ENCODE measurements around the gene VAMP2. TPM values are rescaled to one million over a fixed set of nuclear protein-coding genes. Genes with fewer than 3 reads are reported as not detected.

Gene VAMP2
- total and polyA plus RNA-seq, 5 donors from 2014 or later = 42.7 to 205 (median 60.1) TPM

- H3K9me3 Mint-ChIP-seq = no peaks in the 10 kb centered on the region
- peaks cover 18% of the 10 kb centered on the region for H3K4me1 ChIP-seq (ENCODE audit: control insufficient read depth, insufficient read depth, low read length, poor library complexity, severe bottlenecking)
- peaks cover 7% of the 10 kb centered on the region for H3K27me3 Mint-ChIP-seq
- no peak overlapping the region for H3K27ac Mint-ChIP-seq
- ATAC-seq (ENCODE audit: low read depth in 2 of 2) = no peak
- peaks cover 0 to 6% (median 0%) of the 10 kb centered on the region in 4 donors for H3K4me1 Mint-ChIP-seq
- H3K36me3 ChIP-seq (ENCODE audit: control insufficient read depth, insufficient read depth, low read length) = peaks cover 18% of the 10 kb centered on the region
- peak overlapping the region; percentile 92 for H3K27ac ChIP-seq (ENCODE audit: insufficient read depth, low read length, poor library complexity, severe bottlenecking)
- no peaks in the 10 kb centered on the region for H3K27me3 ChIP-seq (ENCODE audit: control insufficient read depth, insufficient read depth, low read length)
- no peak for DNase-seq
- H3K4me3 ChIP-seq (ENCODE audit: low read depth, low read length) = peak overlapping the region; percentile 92
- H3K9me3 ChIP-seq (ENCODE audit: control insufficient read depth in 2 of 2, low read length in 2 of 2) = no peaks in the 10 kb centered on the region
- H3K4me3 Mint-ChIP-seq = no peak overlapping the region
- no peaks in the 10 kb centered on the region for H3K36me3 Mint-ChIP-seq
These were observed 24.9 kb downstream of the VAMP2 start for GRCh38 chr17:8137645-8138373.

DNA sequence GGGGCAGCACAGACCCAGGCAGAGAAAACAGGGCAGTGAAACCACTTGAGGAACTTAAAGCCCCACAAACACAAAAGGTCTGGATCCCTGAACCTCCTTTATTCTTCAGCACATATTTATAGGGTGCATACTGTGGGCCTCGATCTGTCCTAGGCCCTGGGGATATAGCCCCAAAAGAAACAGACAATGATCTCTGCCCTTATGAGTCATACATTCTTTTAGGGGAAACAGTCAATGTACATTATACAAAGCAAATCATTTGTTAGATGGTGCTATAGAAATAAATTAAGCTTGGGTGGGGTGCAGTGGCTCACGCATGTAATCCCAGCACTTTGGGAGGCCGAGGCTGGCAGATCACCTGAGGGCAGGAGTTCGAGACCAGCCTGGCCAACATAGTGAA is 28.8 kb downstream of the VAMP2 start:
- Mint-ChIP-seq H3K9me3 (peaks cover 0 to 3% (median 0%) of the 10 kb centered on the region in 7 donors), H3K27me3 (peaks cover 22% of the 10 kb centered on the region), H3K4me1 (peaks cover 0 to 3% (median 0%) of the 10 kb centered on the region in 4 donors), H3K27ac (peak overlapping the region in 1 of 3 donors; percentile 64), H3K4me3 (peak overlapping the region in 1 of 4 donors; percentile 54), H3K36me3 (no peaks in the 10 kb centered on the region)
- no peak for ATAC-seq (ENCODE audit: low read depth in 2 of 2)
- H3K36me3 ChIP-seq (ENCODE audit: control insufficient read depth, insufficient read depth, low read length) = no peaks in the 10 kb centered on the region
- peaks cover 9% of the 10 kb centered on the region for H3K4me1 ChIP-seq (ENCODE audit: control insufficient read depth, insufficient read depth, low read length, poor library complexity, severe bottlenecking)
- DNase-seq = no peak
- no peak overlapping the region for H3K4me3 ChIP-seq (ENCODE audit: low read depth, low read length)
- no peaks in the 10 kb centered on the region for H3K9me3 ChIP-seq (ENCODE audit: control insufficient read depth in 2 of 2, low read length in 2 of 2)
- no peaks in the 10 kb centered on the region for H3K27me3 ChIP-seq (ENCODE audit: control insufficient read depth, insufficient read depth, low read length)
- H3K27ac ChIP-seq (ENCODE audit: insufficient read depth, low read length, poor library complexity, severe bottlenecking) = no peak overlapping the region

DNA sequence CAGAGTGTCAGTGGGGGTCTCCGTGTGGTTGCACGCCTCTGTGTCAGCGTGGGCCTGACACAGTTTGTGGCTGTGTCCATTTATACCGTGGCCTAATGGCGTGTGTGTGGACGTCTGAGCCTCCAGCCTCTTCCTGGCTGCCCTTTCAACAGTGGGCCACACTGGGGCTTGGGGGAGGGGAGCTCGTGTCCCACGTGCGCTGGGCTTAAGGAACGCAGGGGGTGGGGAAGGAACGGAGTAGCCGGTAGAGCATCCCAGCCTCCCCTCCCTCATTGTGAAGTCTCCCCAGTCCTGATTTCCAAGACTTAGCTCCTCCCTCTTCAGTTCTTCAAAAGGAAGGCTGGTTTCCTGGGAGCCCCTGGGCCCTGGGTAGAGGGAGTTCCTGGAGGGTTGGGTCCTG is 29.3 kb downstream of the VAMP2 start:
- Mint-ChIP-seq H3K27me3 (peaks cover 26% of the 10 kb centered on the region), H3K4me1 (peaks cover 0 to 3% (median 0%) of the 10 kb centered on the region in 4 donors), H3K36me3 (no peaks in the 10 kb centered on the region), H3K27ac (no peak overlapping the region), H3K9me3 (peaks cover 0 to 3% (median 0%) of the 10 kb centered on the region in 7 donors), H3K4me3 (no peak overlapping the region)
- no peaks in the 10 kb centered on the region for H3K27me3 ChIP-seq (ENCODE audit: control insufficient read depth, insufficient read depth, low read length)
- DNase-seq = no peak
- no peak overlapping the region for H3K27ac ChIP-seq (ENCODE audit: insufficient read depth, low read length, poor library complexity, severe bottlenecking)
- H3K9me3 ChIP-seq (ENCODE audit: control insufficient read depth in 2 of 2, low read length in 2 of 2) = no peaks in the 10 kb centered on the region
- H3K4me1 ChIP-seq (ENCODE audit: control insufficient read depth, insufficient read depth, low read length, poor library complexity, severe bottlenecking) = peaks cover 6% of the 10 kb centered on the region
- H3K36me3 ChIP-seq (ENCODE audit: control insufficient read depth, insufficient read depth, low read length) = no peaks in the 10 kb centered on the region
- ATAC-seq (ENCODE audit: low read depth in 2 of 2) = no peak
- no peak overlapping the region for H3K4me3 ChIP-seq (ENCODE audit: low read depth, low read length)

- Mint-ChIP-seq H3K4me1 (peaks cover 2 to 6% (median 5%) of the 10 kb centered on the region in 4 donors), H3K4me3 (peak overlapping the region in 2 of 4 donors; percentile 62 to 80), H3K36me3 (no peaks in the 10 kb centered on the region), H3K27ac (no peak overlapping the region), H3K9me3 (peaks cover 0 to 3% (median 0%) of the 10 kb centered on the region in 7 donors), H3K27me3 (peaks cover 31% of the 10 kb centered on the region)
- Histone ChIP-seq H3K27me3 (ENCODE audit: control insufficient read depth, insufficient read depth, low read length) (peaks cover 4% of the 10 kb centered on the region), H3K4me1 (ENCODE audit: control insufficient read depth, insufficient read depth, low read length, poor library complexity, severe bottlenecking) (peaks cover 5% of the 10 kb centered on the region), H3K36me3 (ENCODE audit: control insufficient read depth, insufficient read depth, low read length) (no peaks in the 10 kb centered on the region), H3K9me3 (ENCODE audit: control insufficient read depth in 2 of 2, low read length in 2 of 2) (no peaks in the 10 kb centered on the region), H3K27ac (ENCODE audit: insufficient read depth, low read length, poor library complexity, severe bottlenecking) (no peak overlapping the region), H3K4me3 (ENCODE audit: low read depth, low read length) (no peak overlapping the region)
- ATAC-seq (ENCODE audit: low read depth in 2 of 2) (no peak), DNase-seq (no peak)
These were observed 30.8 kb downstream of the VAMP2 start for GRCh38 chr17:8131844-8132441.

GRCh38 chr17:8128125-8128784 is 34.5 kb downstream of the VAMP2 start:
- no peak overlapping the region for H3K27ac ChIP-seq (ENCODE audit: insufficient read depth, low read length, poor library complexity, severe bottlenecking)
- Mint-ChIP-seq H3K27ac (no peak overlapping the region), H3K27me3 (peaks cover 63% of the 10 kb centered on the region), H3K36me3 (no peaks in the 10 kb centered on the region), H3K9me3 (peaks cover 0 to 17% (median 0%) of the 10 kb centered on the region in 7 donors), H3K4me3 (peak overlapping the region in 2 of 4 donors; percentile 7 to 26), H3K4me1 (peaks cover 17 to 40% (median 33%) of the 10 kb centered on the region in 4 donors)
- no peak overlapping the region for H3K4me3 ChIP-seq (ENCODE audit: low read depth, low read length)
- no peak for ATAC-seq (ENCODE audit: low read depth in 2 of 2)
- H3K4me1 ChIP-seq (ENCODE audit: control insufficient read depth, insufficient read depth, low read length, poor library complexity, severe bottlenecking) = peaks cover 40% of the 10 kb centered on the region
- H3K9me3 ChIP-seq (ENCODE audit: control insufficient read depth in 2 of 2, low read length in 2 of 2) = no peaks in the 10 kb centered on the region
- no peak for DNase-seq
- peaks cover 7% of the 10 kb centered on the region for H3K27me3 ChIP-seq (ENCODE audit: control insufficient read depth, insufficient read depth, low read length)
- H3K36me3 ChIP-seq (ENCODE audit: control insufficient read depth, insufficient read depth, low read length) = no peaks in the 10 kb centered on the region

DNA sequence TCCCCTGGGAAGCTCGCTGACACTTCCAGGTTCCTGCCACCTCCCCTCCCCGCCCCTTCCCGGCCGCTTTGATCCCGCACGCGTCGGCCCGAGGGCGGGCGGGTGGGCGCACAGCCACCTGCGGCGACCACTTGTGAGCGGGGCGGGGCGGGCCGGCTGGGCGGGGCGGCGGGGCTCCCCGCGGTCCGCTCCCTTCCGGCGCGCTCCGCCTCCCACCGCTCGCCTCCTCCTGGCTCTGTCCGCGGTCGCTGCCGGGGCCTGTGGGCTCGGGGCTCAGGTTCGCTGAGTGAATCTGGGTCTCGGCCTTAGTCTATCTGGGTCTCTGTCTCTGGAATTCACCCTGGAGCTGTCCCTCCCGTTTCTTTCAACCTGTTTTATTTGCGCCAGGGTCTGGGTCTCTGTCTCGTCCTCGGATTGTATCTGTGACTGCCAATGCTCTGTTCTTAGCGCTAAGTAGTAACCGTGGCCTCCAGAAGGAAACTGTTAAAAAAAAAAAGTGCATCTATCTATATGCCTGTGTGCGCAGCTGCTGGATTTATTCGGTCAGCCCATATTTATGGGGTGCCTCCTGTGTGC is 36.2 kb downstream of the VAMP2 start:
- Histone ChIP-seq H3K36me3 (ENCODE audit: control insufficient read depth, insufficient read depth, low read length) (no peaks in the 10 kb centered on the region), H3K27ac (ENCODE audit: insufficient read depth, low read length, poor library complexity, severe bottlenecking) (no peak overlapping the region), H3K27me3 (ENCODE audit: control insufficient read depth, insufficient read depth, low read length) (peaks cover 7% of the 10 kb centered on the region), H3K9me3 (ENCODE audit: control insufficient read depth in 2 of 2, low read length in 2 of 2) (no peaks in the 10 kb centered on the region), H3K4me1 (ENCODE audit: control insufficient read depth, insufficient read depth, low read length, poor library complexity, severe bottlenecking) (peaks cover 57% of the 10 kb centered on the region), H3K4me3 (ENCODE audit: low read depth, low read length) (peak overlapping the region; percentile 80)
- peak overlapping the region; percentile 83 to 96 (median 91) for H3K27ac Mint-ChIP-seq
- H3K36me3 Mint-ChIP-seq = no peaks in the 10 kb centered on the region
- DNase-seq = peak in 2 of 3 donors; percentile 43 to 53
- H3K27me3 Mint-ChIP-seq = peaks cover 61% of the 10 kb centered on the region
- H3K4me1 Mint-ChIP-seq = peaks cover 17 to 53% (median 38%) of the 10 kb centered on the region in 4 donors
- peak; percentile 19 to 20 for ATAC-seq (ENCODE audit: low read depth in 2 of 2)
- H3K4me3 Mint-ChIP-seq = peak overlapping the region; percentile 89 to 98 (median 93)
- H3K9me3 Mint-ChIP-seq = peaks cover 0 to 17% (median 0%) of the 10 kb centered on the region in 7 donors

GRCh38 chr17:8125947-8126490 is 36.7 kb downstream of the VAMP2 start:
- peaks cover 17 to 55% (median 41%) of the 10 kb centered on the region in 4 donors for H3K4me1 Mint-ChIP-seq
- ATAC-seq (ENCODE audit: low read depth in 2 of 2) = peak in 1 of 2 donors; percentile 7
- peaks cover 7% of the 10 kb centered on the region for H3K27me3 ChIP-seq (ENCODE audit: control insufficient read depth, insufficient read depth, low read length)

More at GRCh38 chr17:8125947-8126490, 36.7 kb downstream of the VAMP2 start:
- H3K27ac Mint-ChIP-seq = peak overlapping the region; percentile 90 to 99 (median 91)
- DNase-seq = peak in 1 of 3 donors; percentile 28
- H3K4me1 ChIP-seq (ENCODE audit: control insufficient read depth, insufficient read depth, low read length, poor library complexity, severe bottlenecking) = peaks cover 63% of the 10 kb centered on the region
- no peaks in the 10 kb centered on the region for H3K36me3 Mint-ChIP-seq
- H3K4me3 Mint-ChIP-seq = peak overlapping the region; percentile 89 to 98 (median 93)
- no peaks in the 10 kb centered on the region for H3K36me3 ChIP-seq (ENCODE audit: control insufficient read depth, insufficient read depth, low read length)
- peaks cover 0 to 17% (median 0%) of the 10 kb centered on the region in 7 donors for H3K9me3 Mint-ChIP-seq
- H3K27me3 Mint-ChIP-seq = peaks cover 64% of the 10 kb centered on the region
- H3K4me3 ChIP-seq (ENCODE audit: low read depth, low read length) = peak overlapping the region; percentile 80
- no peak overlapping the region for H3K27ac ChIP-seq (ENCODE audit: insufficient read depth, low read length, poor library complexity, severe bottlenecking)
- H3K9me3 ChIP-seq (ENCODE audit: control insufficient read depth in 2 of 2, low read length in 2 of 2) = no peaks in the 10 kb centered on the region

All from CD4-positive, CD25-positive, alpha-beta regulatory T cell (primary cell).